Measurements from ENCODE around the gene NDEL1.

NDEL1 gene

DNA sequence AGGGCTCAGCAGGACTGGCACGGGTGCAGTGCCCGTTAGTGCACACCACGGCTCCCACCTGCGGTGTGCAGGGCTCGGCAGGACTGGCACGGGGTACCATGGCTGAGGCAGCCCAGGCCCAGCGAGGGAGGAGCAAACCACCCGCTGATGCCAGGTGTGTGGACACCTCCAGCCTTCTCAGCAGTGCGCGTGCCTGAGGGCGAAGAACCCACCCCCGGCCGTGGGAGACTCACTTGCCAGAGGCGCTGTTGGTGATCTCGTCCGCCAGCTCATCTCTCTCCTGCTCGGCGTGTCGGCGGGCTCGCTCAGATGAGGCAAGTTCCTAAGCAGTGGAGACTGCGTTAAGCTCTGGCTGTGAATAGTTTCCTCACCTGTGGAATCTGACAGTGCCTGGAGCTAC lies 45.4 kb downstream of the NDEL1 start:
- DNase-seq = no peak

DNA sequence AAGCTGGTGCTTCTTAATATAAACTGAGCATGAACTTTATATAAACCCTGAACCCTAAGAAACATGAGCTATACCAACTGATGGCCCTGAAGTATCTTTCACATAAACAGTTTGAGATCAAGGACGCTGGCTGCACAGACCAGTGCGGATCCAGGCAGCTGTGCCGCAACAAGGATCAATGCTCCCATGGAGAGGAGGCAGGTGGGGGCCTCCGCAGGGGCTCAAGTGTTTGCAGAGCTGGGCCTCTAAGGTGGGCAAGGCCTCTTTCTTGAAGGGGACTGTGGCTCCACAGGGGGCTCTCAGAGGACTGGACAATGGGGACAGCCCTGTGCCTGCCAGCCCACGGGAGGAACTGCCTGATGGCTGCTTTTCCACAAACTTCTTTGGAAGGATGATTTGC lies 46.0 kb downstream of the NDEL1 start:
- DNase-seq = no peak

DNA sequence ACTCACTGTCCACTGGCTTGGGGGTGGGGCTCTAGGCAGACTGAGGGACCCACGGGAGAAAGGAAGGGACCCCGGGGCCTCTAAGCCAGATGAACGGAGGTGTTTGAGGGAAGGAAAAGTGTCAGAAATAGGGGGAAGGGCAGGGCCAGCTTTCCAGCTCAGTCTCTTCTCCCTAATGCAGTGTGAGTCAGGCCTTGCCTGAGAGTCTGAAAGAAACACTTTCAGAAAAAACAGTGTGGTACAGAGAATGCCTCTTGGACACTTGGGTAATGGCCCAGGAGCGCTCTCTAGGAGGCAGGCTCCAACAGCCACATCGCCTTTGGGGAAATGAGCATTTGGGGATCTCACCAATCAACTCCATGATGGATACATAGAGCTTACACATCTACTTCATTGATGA lies 46.9 kb downstream of the NDEL1 start:
- DNase-seq = no peak

DNA sequence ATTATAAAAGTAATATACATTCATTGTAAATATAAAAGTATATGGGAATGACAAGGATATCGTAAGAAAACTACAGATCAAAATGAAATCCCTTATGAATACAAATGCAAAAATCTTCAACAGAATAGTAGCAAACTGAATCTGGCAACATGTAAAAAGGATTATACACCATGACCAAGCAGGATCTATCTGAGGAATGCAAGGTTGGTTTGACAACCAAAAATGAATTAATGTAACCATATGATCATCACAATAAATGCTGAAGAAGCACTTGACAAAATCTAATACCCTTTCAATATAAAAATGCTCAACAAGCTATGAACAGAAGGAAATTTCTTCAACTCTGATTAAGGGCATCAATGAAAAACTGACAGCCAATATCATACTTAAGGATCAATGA lies 48.8 kb downstream of the NDEL1 start:
- DNase-seq = no peak

DNA sequence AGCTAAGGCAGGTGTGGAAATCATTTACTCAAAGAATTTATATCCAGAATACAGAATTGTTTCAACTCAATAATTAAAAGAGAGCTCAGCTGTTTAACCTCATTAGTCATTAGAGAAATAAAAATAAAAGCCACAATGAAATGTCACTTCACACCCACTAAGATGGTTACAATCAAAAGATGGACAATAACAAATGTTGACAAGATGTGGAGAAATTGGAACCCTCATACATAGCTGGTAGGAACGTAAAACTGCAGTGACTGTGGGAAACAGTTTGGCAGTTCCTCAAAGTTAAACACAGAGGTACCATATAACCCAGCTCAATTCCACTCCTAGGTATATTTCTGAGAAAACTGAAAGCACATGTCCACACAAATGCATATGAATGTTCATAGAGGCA lies 49.8 kb downstream of the NDEL1 start:
- no peak for DNase-seq

DNA sequence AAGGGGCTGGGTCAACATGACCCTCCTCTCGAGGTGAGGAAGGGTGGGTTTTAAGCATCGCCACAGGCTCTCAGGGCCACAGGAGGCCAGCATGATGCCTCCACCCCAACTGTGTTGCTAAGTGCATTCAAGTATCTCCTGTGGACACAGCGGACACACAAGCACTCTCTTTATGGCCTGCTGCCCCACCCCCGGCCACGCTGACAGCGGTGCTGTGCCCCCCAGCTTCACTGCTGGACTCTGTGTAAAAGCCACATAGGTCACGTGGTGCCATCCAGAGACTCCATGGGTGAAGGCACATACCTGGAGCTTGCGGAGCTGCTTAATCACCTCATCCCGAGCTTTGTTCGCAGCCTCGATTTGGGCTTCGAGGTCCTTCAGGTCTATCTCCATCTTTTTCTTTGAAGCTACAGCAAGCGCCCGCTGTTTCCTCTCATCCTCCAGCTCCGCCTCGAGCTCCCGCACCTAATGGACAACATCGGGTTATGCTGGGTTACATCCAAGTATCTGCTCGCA lies 51.5 kb downstream of the NDEL1 start:
- no peak for DNase-seq

DNA sequence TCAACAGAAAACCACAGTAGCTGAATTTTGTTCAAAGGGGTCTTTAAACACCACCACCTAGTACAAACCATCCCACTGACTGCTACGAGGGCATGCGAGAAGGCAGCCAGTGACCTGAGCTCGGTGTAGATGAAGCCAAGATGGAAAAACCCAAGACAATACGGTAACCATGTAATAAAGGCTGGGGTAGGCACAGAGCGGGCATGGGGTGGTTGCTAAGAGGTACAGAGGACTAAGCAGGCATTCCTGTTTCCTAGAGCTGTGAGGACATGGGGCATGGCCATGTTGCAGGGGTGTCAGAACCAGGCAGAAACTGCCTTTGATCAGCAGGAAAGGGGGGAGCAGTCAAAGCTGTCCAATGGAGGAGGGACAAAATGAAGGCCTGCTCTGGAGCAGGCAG lies 52.1 kb downstream of the NDEL1 start:
- no peak for DNase-seq

DNA sequence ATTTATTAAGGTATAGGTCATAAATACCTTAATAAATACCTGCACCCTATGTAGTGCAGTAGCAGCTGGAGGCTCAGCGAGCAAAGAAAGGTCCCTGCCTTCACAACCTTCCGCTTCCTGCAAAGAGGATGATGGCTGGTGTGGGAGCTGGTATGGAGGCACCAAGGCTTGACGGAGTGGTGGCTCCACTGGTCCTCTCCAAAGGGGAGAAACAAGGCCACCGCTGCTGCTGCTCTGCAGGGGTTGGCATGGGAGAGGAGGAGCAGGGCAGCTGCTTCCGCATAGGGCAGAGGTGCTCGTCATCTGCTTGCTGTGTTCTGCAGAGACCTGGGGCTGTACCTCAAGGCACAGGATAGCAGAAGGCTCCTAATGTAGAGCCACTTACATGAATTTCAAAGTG lies 52.8 kb downstream of the NDEL1 start:
- DNase-seq = no peak

DNA sequence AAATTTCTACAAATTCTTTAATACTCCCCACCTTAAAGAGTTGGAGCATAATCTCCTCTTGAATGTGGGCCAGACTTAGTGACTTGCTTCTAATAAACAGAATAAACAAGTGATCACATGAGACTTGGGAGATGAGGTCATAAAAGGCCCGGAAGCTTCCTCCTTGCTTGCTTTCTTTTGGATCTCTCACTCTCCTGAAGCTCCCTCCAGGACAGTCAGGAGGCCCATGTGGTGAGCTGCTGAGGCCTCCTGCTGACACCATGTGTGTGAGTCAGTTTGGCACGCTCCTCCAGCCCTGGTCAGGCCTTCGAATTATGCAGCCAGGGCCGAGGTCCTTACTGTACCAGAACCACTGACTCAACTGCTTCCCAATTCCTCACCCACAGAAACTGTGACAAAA lies 53.2 kb downstream of the NDEL1 start:
- no peak for DNase-seq

DNA sequence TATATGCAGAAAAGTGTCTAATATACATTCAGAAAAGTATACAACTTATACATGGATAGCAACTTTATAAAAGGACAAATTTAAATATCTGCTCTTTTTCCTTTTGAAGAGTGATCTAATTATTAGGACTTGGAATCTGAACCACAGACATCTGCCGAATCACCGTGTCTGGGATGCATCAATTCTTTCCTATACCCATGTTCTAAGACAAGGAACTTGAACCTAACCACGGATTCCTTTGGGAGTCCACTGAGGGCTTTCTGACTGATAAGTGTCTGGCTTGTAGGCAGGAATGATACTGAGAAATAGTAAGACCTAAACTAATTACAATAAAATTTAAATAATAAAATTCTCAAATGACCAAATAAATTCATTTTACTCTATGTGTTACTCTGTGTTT lies 54.2 kb downstream of the NDEL1 start:
- DNase-seq = no peak

DNA sequence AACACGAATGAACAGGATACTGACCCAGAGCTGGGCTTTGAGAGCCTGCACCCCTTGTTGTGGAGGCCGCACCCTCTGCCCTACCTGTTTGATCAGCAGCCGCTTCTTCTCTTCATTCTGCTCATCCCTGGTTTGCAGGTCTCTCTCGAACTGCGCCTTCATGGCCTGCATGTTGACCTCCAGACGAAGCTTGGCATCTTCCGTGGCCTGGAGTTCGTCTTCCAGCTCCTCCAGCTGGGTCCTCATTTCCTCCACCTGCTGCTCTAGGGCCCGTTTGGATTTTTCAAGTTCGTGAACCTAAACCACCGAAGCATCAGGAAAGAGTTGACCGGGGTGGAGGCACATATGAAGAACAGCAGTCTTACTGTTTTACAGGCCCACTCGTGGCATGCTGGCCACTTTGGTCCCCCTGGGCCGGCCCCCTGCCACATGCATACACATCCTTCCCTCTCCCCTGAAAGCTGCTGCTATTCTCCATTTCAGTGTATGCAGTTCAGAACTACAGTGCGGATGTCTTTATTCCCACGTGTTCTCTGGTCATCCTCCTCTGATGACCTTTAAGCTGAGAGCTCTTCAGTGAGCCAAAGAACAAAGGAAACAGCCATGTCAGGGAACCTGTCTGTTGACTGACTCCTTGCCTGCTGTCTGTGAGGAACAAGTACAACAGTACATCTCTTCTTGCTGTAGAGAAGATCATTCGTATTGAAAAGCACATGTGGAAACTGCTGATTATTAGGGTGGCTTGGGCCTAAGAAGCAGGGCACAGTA lies 54.8 kb downstream of the NDEL1 start:
- DNase-seq = no peak

DNA sequence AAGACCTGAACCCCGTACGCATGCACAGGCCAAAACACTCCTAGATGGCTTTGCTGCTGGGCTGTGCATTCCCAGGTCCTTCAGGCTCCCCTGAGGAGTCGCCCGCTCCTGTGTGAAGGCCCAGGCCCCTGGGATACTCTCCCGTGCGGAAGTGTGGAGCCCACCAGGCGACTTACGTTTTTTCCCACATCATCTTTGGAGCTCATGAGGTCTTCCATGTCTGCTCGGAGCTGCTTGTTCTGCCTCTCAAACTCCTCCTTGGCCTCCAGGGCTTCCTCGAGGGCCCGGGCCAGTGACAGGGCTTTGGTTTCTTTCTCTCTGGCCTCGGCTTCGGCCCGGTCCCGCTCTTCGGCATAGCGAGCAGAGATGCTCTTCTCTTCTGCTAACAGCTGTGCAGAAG lies 56.4 kb downstream of the NDEL1 start:
- no peak for DNase-seq

DNA sequence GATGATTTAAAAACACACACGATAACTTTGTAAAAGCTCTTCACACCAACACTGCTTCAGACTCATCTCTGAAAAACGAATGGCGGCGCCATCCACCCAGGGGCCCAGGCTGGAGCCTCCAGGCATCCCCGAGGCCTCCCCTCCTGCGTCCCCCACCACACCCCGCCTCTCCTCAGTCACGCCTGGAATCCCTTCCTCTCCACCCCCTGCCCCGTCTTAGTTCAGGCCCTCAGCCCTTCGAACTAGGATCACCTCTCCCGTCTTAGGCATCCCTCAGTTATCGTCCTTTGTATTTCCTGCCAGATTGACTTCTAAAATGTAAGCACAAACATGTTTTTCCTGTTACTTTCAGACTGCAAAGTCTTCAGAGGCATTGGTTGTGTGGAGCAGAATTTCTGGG lies 58.3 kb downstream of the NDEL1 start:
- no peak for DNase-seq

DNA sequence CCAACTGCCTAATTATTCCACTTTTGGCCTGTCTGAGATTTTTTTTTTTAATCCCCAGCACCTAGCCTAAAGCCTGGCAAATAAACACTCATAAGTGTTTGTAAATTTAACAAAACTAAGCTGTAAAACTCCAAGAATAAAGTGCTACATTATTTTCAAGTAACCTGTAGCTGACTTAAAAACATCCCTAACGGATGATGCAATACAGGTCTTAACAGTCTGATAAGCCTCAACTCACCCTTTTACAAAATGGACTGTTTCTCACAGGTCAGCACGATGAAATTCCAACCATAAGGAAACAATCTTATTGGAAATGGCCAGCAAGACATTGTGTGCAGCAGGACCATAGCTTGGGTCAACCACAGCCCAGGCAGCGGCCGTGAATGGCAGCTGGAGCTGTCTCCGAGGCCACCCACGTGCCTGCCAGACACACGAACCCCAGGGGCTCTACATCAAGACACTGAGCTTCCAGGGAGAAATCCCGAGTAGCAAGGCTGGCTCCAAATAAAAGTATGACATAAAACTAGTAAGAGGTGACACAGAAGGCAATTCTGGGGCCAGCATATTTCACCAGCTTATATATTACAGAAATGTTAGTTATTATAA lies 58.9 kb downstream of the NDEL1 start:
- no peak for DNase-seq

DNA sequence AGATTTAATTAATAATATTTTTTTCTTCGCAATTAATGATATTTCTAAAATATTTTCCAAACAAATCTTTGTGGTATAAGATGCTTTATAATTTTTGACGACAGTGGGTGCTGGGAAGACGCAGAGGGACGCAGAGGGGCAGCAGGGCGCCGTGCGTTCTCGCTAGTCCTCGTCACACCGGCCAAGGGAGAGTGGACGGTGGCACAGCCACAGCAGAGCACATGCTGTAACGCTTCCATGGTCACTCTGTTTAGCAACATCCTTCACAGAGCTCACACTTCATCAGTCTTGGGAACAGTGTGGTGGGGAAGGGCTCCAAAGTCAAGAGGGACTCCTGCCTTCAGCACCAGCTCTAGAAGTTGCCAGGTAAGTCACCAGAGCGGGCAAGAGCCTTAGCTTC lies 60.4 kb downstream of the NDEL1 start:
- DNase-seq = no peak

DNA sequence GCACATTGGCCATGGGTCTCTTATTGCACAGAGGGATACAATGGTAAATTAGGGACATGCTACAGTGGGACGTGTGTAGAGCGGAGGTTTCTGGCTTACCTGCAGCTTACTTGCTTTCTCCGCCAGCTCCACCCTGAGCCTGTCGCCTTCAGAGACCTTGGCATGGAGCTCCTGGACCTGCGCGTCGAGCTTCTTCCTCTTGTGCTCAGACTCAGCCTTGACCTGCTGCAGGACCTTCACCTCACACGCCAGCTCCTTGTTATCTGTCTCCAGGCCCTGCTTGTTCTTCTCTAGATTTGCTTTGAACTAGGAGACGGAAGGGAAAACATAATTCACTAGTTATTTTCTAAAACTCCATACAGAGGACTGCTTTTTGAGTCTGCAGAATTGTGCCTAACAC lies 63.5 kb downstream of the NDEL1 start:
- no peak for DNase-seq

DNA sequence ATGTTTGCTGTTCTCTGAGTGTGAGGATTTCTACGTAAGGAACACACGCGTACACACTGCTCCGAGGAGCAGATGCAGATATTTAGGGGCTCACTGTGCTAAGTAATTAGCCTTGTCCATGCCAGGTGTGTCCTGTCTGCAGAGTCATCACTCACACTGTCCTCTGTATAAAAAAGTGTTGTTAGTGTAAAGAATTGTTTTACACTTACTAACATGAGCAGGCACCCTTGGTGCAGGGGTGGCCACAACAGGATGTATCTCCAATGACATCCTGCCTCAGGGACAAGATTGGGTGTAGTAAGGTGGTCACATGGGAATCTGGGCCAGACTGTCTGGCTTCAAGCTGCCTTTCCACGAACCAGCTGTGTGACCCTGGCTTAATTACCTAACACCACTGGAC lies 63.9 kb downstream of the NDEL1 start:
- no peak for DNase-seq

DNA sequence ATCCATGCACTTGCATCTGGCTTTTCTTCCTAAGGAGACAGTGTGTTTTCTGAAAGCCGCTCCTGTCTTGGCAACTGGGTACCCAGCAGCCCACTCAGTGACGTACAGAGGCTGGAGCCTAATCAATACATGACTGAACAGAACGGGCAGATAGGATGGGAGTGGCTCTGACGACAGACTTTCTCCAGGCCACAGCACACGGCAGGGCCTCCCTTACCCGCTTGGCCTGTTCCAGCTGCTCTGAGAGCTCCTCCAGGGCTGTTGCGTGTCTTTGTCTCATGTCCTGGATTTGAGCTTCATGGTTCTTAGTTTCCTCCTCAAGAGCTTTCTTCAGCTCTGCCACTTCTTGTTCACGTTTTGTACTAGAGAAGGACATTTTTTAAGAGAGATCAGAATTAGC lies 64.9 kb downstream of the NDEL1 start:
- no peak for DNase-seq

DNA sequence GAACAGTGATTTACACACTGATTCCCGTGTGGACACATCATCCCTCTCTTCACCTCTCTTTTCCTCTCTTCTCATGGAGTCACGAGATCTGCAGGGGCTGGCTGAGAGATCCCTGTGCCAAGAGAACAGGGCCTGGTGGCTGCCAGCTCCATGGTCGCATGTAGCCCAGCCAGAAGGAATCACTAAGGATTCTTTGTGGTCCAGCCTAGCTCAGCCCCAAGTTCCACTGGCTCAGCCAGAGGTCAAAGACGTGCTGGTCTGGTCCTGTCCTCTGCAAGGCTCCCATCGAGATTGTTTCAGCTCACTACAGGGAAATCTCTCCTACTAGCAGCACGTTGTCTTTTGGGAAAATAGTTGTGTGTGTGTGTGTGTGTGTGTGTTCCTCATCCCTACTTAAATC lies 66.4 kb downstream of the NDEL1 start:
- DNase-seq = no peak

DNA sequence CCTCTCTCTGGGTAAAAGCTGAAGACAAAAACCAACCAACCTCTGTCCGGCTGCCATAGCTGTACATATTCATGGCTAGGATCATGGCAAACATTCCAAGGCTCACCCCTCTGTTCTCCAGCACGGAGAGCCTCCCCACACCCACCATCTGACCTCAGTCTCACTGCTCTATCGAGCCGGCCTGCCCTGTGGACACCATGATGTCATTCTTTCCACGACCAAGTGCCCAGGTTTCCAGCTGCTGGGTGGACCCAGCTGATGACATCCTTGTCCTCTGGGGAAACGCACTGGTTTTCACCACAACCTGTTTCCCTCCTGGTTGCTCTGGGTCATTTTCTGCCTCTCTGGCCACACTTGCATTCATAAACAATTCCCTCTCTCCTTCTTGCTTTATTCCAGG lies 67.7 kb downstream of the NDEL1 start:
- DNase-seq = no peak

DNA sequence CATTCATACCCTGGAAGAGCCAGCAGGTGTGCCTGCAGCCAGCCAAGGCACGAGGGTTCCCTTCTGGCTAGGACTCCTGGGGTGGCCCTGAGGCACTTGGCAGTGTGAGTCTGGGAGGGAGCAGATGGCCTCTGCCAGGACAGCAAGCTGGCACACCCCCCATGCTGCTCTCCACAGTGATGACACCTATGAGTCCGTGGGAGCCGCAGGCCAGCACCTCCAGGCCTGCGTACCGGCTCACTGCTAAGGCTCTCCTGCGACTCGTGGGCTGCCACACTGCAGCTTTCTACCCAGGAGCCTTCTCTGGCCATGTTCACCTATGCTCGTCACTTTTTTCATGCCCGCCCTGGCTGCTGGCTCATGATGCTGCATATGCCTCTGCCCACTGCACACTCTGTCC lies 68.1 kb downstream of the NDEL1 start:
- no peak for DNase-seq

DNA sequence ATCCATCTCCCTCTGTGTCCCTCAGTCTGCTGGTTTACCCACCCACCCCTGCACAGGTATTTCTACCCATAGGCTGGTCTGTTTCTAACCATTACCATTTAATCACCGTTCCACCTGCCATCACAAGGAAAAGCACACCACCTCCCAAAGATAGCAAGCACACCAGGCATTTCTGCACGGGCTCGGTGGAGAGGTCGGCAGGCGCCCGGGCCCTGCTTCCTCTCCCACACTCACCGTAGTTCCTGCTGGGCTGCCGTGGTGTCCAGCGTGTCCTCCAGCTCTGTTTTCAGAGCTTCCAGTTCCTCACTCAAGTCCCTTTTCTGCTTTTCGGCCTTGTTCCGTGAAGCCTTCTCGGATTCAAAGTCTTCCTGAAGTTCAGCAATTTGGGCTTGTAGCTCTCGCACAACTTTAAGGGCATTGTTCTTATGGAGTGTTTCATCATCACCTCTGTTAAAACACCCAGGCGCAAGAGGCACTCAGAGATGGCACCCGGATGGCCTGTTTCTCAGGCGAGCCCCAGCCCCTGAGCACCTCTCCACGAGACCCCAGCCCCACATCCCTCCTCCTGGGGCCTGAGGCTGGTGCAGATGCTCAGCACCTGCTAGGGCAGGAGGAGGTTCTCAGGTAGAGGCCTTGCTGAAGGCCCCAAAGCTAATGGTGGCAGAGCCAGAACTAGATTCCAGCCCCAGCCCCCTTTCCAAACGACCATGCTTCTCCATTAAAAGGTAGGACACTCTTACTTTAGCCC lies 69.0 kb downstream of the NDEL1 start:
- DNase-seq = no peak

DNA sequence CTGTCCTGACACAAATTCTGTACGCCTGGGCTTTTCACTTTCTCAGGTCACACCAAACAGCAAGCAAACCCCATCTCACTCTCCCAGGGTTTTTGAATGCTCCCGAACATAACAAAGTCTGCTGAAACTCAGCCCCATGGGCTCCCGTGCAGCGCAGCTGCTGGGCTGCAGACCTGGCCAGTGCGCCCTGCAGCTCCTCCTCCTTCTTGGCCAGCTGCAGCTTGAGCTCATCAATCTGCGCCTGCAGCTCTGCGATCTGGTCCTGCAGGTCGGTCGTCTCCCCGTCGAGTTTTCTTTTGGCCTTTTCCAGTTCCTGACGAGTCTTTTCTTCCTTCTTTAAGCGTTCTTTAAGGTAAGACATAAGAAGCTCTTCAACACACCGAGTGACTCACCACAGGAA lies 70.5 kb downstream of the NDEL1 start:
- no peak for DNase-seq

DNA sequence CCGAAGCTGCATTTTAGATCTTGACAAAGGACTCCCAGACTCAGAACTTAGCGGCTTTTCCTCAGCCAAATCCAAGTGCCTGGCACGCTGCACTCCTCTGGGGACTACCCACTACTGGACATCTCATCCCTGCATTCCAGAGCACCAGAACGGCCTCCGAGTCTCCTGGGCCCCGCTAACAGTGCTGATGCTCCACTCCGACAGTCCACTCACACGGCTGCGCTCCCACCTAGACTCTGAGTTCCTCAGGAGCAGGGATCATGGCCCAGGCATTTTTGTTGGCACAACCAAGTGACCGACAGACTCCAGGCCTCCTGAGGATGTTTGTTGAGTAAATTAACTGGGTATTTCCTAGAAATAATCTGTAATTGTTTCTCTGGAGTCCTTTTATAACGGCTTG lies 79.1 kb downstream of the NDEL1 start:
- no peak for DNase-seq
